HUES64 (cell line): ENCODE data around the gene CCDC170.

Experiments used
- H3K27ac ChIP-seq: 2 replicates; pipeline ENCODE4 v1.7.0; 2013; ENCODE audit warnings: low read depth, low read length, inconsistent platforms
- H3K27me3 ChIP-seq: 2 replicates; pipeline ENCODE4 v1.6.1; 2013; ENCODE audit warnings: mild to moderate bottlenecking, low read length; ENCODE audit not compliant: insufficient read depth
- H3K36me3 ChIP-seq: 2 replicates; pipeline ENCODE4 v1.6.1; 2013; ENCODE audit warnings: mild to moderate bottlenecking, low read length; ENCODE audit not compliant: insufficient read depth
- H3K4me1 ChIP-seq: 2 replicates; pipeline ENCODE4 v1.6.1; 2013; ENCODE audit warnings: mild to moderate bottlenecking, low read length, moderate library complexity; ENCODE audit not compliant: insufficient read depth
- H3K4me3 ChIP-seq: 2 replicates; pipeline ENCODE4 v1.5.1; 2013; ENCODE audit warnings: mild to moderate bottlenecking, low read length, moderate library complexity
- H3K9ac ChIP-seq: 2 replicates; pipeline ENCODE4 v1.6.1; 2013; ENCODE audit warnings: mild to moderate bottlenecking, low read depth, low read length
- H3K9me3 ChIP-seq: 2 replicates; pipeline ENCODE4 v1.6.1; 2013; ENCODE audit warnings: low read depth, low read length; ENCODE audit not compliant: insufficient read depth
- WGBS: fragments of 150-250, 120-280 bp; methylation state at CpG from one replicate; pipeline ENCODE4 v1.1.7; 2013; ENCODE audit warnings: missing lambda C conversion rate; 5-methylcytosine and 5-hydroxymethylcytosine counted together

CCDC170 gene

GRCh38 chr6:151548201-151548600 is 54.4 kb downstream of the CCDC170 start:
- no peak overlapping the region for H3K9ac ChIP-seq
- WGBS: 96% methylated on average over 5 of the region's 5 CpGs
- H3K36me3 ChIP-seq: no peaks in the 10 kb centered on the region
- no peak overlapping the region for H3K4me3 ChIP-seq
- H3K27ac ChIP-seq: no peak overlapping the region
- no peaks in the 10 kb centered on the region for H3K27me3 ChIP-seq
- no peaks in the 10 kb centered on the region for H3K4me1 ChIP-seq
- H3K9me3 ChIP-seq: no peaks in the 10 kb centered on the region

DNA sequence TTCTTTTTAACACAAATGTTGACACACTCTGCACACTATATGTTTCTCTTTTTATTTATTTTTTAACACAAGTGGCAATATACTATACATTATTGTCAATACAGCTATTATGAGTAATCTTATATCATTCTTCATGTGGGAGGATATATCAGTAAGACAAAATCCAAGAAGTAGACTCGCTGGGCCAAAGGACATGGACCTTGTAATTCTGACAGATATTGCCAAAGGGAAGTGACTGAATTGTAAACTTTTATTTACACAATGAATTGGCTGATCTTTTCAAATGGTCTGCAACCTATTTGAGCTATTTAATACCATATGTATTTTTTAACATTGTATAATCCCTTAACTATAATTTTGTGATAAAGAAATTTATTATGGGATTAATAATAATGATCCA is 56.0 kb downstream of the CCDC170 start:
- Histone ChIP-seq H3K4me1 (no peaks in the 10 kb centered on the region), H3K4me3 (no peak overlapping the region), H3K9me3 (no peaks in the 10 kb centered on the region), H3K27ac (no peak overlapping the region), H3K9ac (no peak overlapping the region), H3K36me3 (no peaks in the 10 kb centered on the region), H3K27me3 (no peaks in the 10 kb centered on the region)
- 90% methylated on average over 1 of the region's 1 CpG for WGBS

DNA sequence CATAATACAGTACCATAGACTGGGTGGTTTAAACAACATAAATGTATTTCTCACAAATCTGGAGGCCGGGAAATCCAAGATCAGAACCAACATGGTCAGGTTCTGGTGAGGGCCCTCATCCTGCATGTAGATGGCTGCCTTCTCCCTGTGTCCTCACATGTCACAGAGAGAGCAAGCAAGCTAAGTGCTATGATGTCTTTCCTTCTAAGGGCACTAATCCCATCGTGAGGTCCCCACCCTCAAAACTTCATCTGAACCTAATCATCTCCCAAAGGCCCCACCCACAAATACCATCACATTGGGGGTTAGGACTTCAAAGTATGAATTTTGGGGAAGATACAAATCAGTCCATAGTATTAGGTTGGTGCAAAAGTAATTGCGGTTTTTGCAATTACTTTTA is 56.8 kb downstream of the CCDC170 start:
- Histone ChIP-seq H3K36me3 (no peaks in the 10 kb centered on the region), H3K27me3 (no peaks in the 10 kb centered on the region), H3K4me3 (no peak overlapping the region), H3K9me3 (no peaks in the 10 kb centered on the region), H3K27ac (no peak overlapping the region), H3K4me1 (no peaks in the 10 kb centered on the region), H3K9ac (no peak overlapping the region)
- WGBS: 96% methylated on average over 2 of the region's 3 CpGs

- no peaks in the 10 kb centered on the region for H3K36me3 ChIP-seq
- WGBS: 74% methylated on average over 6 of the region's 6 CpGs
- no peaks in the 10 kb centered on the region for H3K9me3 ChIP-seq
- no peak overlapping the region for H3K9ac ChIP-seq
- H3K27me3 ChIP-seq: no peaks in the 10 kb centered on the region
- no peak overlapping the region for H3K27ac ChIP-seq
- no peak overlapping the region for H3K4me3 ChIP-seq
- H3K4me1 ChIP-seq: no peaks in the 10 kb centered on the region
Measured at GRCh38 chr6:151551223-151551857, 57.5 kb downstream of the CCDC170 start.

DNA sequence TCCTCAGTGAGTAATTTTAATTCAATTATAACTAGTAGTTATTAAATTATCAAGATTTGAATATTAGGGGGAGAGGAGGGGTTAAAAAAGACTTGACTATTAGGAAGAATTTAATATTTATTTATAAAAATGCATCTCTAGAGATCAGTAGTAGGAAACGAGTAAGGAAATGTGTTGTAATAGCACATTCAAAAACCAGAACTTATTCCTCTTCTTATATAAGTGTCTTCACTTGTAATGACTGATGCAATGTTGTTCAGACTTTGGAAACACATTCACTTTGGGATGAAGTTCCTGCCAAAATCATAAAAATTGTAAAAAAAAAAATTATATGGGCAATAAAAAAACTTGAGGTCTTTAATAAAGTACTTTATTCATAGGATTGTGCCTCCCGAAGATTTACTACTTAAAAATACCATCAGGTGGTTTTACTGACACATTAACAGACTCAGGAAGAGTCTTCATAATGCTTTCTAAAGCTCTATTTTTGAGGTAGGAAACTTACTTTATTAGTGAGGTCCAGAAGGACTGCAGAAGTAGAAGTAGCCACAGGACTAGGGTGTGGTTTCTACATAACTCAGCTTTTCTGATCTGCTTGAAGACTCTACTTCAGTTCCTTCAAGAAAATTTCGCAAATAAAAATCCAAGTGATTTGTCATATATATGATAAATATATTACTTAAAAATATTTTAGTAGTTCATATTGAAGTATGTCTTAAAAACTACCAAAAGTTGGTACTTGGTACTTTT is 59.8 kb downstream of the CCDC170 start:
- WGBS: no CpG with 5 or more reads among the region's 3 CpGs
- 0 out of 2 replicates have a peak, but pooled peaks cover 3% of the 10 kb centered on the region for H3K9me3 ChIP-seq
- H3K27me3 ChIP-seq: no peaks in the 10 kb centered on the region
- no peak overlapping the region for H3K27ac ChIP-seq
- no peaks in the 10 kb centered on the region for H3K4me1 ChIP-seq
- H3K9ac ChIP-seq: no peak overlapping the region
- H3K4me3 ChIP-seq: no peak overlapping the region
- H3K36me3 ChIP-seq: no peaks in the 10 kb centered on the region

DNA sequence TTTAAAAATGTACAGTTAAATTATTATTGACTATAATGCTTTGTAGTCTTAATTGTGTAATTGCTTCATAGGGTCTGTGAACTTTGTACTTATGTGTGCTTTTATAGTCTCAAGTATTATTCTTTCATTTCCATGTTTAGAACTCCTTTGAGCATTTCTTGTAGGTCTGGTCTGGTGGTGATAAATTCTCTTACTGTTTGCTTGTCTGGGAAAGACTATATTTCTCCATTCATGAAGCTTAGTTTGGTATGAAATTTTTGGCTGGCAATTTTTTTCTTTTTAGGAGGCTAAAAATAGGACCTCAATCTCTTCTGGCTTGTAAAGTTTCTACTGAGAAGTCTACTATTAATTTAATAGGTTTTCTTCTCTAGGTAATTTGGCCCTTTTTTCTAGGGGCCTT is 67.4 kb downstream of the CCDC170 start:
- no peak overlapping the region for H3K4me3 ChIP-seq
- no peak overlapping the region for H3K9ac ChIP-seq
- H3K9me3 ChIP-seq: peaks cover 8% of the 10 kb centered on the region; the same call in 1 of the 2 replicates
- H3K36me3 ChIP-seq: no peaks in the 10 kb centered on the region
- H3K27me3 ChIP-seq: no peaks in the 10 kb centered on the region
- no peak overlapping the region for H3K27ac ChIP-seq
- H3K4me1 ChIP-seq: no peaks in the 10 kb centered on the region

GRCh38 chr6:151564654-151565053 is 70.8 kb downstream of the CCDC170 start:
- Histone ChIP-seq H3K9me3 (peaks cover 6% of the 10 kb centered on the region; the same call in 1 of the 2 replicates), H3K4me1 (no peaks in the 10 kb centered on the region), H3K36me3 (no peaks in the 10 kb centered on the region), H3K27me3 (no peaks in the 10 kb centered on the region), H3K9ac (no peak overlapping the region), H3K4me3 (no peak overlapping the region), H3K27ac (no peak overlapping the region)
- WGBS: 72% methylated on average over 4 of the region's 4 CpGs

GRCh38 chr6:151565940-151566339 is 72.1 kb downstream of the CCDC170 start:
- Histone ChIP-seq H3K4me3 (no peak overlapping the region), H3K9ac (no peak overlapping the region), H3K36me3 (no peaks in the 10 kb centered on the region), H3K4me1 (no peaks in the 10 kb centered on the region), H3K27ac (no peak overlapping the region), H3K27me3 (no peaks in the 10 kb centered on the region), H3K9me3 (peaks cover 2% of the 10 kb centered on the region; the same call in 1 of the 2 replicates)
- WGBS: 97% methylated on average over 1 of the region's 1 CpG

- Histone ChIP-seq H3K36me3 (no peaks in the 10 kb centered on the region), H3K4me3 (no peak overlapping the region), H3K27ac (no peak overlapping the region), H3K4me1 (no peaks in the 10 kb centered on the region), H3K9ac (no peak overlapping the region), H3K27me3 (no peaks in the 10 kb centered on the region), H3K9me3 (peaks cover 2% of the 10 kb centered on the region; the same call in 1 of the 2 replicates)
- 100% methylated on average over 1 of the region's 2 CpGs for WGBS
Measured at GRCh38 chr6:151566557-151566956, 72.7 kb downstream of the CCDC170 start.

- no peak overlapping the region for H3K9ac ChIP-seq
- H3K9me3 ChIP-seq: no peaks in the 10 kb centered on the region
- H3K4me1 ChIP-seq: no peaks in the 10 kb centered on the region
- H3K27me3 ChIP-seq: no peaks in the 10 kb centered on the region
- no peak overlapping the region for H3K27ac ChIP-seq
- no peak overlapping the region for H3K4me3 ChIP-seq
- H3K36me3 ChIP-seq: no peaks in the 10 kb centered on the region
- 92% methylated on average over 8 of the region's 8 CpGs for WGBS
Measured at GRCh38 chr6:151576633-151577032, 82.8 kb downstream of the CCDC170 start.

DNA sequence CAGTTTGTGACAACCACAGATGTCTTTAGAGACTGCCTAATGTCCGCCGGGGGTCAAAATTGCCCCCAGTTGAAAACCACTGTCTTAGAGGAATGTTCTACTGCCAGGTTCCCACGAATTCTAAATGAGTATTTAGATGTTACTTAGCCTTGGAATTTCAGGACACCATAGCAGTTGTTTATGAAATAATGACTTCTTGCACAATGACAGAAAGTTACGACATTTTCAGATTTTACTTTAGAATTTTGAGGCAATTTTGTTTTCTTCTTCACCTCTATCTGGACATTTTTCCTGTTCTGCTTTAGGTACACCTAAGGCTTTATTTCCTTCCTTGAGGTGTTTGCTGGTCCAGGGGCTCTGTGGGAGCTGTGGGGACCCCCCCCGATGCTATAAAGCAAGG is 83.4 kb downstream of the CCDC170 start:
- Histone ChIP-seq H3K36me3 (no peaks in the 10 kb centered on the region), H3K4me1 (no peaks in the 10 kb centered on the region), H3K9me3 (no peaks in the 10 kb centered on the region), H3K27me3 (no peaks in the 10 kb centered on the region), H3K4me3 (no peak overlapping the region), H3K9ac (no peak overlapping the region), H3K27ac (no peak overlapping the region)
- WGBS: 93% methylated on average over 5 of the region's 5 CpGs
